ENCODE results near the gene CCDC33. TPM values are rescaled to one million over a fixed set of nuclear protein-coding genes. Genes with fewer than 3 reads are reported as not detected.

CCDC33 gene
- total RNA-seq, 1 donor from 2014 or later, result 0.41 TPM

DNA sequence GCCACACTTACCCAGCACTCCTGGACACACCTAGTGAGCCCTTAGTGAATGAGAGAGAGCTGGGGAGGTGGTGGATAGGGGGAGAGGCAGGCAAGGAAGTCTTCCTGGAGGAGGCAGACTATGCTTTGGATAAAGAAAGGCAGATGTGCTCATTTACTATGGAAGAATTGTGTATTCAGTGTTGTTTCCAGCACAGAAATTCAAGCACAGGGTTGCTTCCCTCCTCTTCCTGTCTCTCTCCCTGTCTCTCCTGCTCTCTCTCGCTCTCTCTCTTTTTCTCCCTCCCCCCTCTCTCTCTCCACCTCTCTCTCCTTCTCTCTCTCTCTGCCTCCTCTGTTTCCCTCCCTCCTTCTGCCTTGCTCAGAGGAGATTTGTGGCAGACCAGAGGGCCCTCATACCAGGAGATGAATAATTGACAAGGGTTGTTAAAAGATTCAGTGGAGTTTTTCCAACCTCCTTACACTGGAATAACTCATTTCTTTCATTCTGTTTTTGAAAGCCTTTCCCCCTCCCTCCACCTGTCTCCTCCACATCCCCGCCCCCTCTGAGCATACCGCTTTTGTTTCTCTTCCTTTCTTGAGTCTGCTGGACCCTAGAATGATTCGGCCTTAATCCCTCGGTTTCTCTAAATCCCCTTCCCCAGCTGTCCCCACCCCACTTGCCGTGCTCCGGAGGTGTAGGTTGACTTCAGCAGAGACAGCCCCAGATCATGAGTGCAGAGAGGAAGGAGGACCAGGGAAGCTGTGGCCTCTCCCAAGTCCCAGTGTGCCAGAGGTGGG, 65.6 kb downstream of the CCDC33 start:
- peaks cover 82% of the 10 kb centered on the region for H3K27me3 Mint-ChIP-seq (ENCODE audit: low read depth, unreplicated experiment)
- H4K20me1 ChIP-seq (ENCODE audit: insufficient read depth, low read length), result no peaks in the 10 kb centered on the region

DNA sequence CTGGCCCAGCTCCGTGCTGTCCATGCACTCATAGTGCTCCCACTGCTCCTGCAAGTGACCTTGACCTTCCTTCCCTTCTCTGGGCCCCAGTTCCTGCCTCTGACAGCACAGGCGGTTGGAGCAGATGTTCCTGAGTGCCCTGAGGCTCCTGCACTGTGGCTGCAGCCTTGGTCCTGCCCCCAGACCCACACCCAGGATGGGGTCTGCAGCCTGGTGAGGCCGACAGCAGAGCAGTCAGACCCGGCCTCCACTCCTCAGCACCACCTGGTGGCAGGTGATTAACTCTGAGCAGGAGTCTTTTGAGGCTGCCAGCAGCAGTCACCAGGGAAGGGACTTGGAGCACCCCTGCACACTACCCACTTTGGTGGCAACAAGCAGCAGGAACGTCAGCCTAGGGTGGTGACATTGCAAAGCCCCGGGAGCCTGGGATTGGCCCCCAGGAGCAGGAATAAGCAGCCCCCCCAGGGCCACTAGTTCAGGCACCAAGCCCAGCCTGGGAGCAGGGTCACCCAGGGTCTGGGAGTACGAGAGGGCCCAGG, 66.8 kb downstream of the CCDC33 start:
- FAIRE-seq, result no peak
- H3K4me1 ChIP-seq (ENCODE audit: insufficient read depth, low read length), result peaks cover 10% of the 10 kb centered on the region

More for the DNA sequence above, 65.6 kb downstream of the CCDC33 start:
- H3K4me2 ChIP-seq (ENCODE audit: low read length), result no peak overlapping the region
- H3K27ac ChIP-seq (ENCODE audit: low read depth, low read length), result no peak overlapping the region
- TF ChIP-seq EZH2 (IDR thresholded peaks at IDR 0.05; ENCODE audit: insufficient read depth, low read length), result no peak
- TF ChIP-seq, protein P1, sequence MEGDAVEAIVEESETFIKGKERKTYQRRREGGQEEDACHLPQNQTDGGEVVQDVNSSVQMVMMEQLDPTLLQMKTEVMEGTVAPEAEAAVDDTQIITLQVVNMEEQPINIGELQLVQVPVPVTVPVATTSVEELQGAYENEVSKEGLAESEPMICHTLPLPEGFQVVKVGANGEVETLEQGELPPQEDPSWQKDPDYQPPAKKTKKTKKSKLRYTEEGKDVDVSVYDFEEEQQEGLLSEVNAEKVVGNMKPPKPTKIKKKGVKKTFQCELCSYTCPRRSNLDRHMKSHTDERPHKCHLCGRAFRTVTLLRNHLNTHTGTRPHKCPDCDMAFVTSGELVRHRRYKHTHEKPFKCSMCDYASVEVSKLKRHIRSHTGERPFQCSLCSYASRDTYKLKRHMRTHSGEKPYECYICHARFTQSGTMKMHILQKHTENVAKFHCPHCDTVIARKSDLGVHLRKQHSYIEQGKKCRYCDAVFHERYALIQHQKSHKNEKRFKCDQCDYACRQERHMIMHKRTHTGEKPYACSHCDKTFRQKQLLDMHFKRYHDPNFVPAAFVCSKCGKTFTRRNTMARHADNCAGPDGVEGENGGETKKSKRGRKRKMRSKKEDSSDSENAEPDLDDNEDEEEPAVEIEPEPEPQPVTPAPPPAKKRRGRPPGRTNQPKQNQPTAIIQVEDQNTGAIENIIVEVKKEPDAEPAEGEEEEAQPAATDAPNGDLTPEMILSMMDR (IDR thresholded peaks at IDR 0.05; ENCODE audit: insufficient read depth, low read depth, low read length), result no peak
- no peak for DNase-seq (ENCODE audit: low read depth)
- no peak for FAIRE-seq
- Mint-ChIP-seq H3K27ac (ENCODE audit: unreplicated experiment) (no peak overlapping the region), H3K36me3 (ENCODE audit: low read depth, unreplicated experiment) (peaks cover 2% of the 10 kb centered on the region), H3K9me3 (ENCODE audit: unreplicated experiment) (peaks cover 2% of the 10 kb centered on the region), H3K4me3 (ENCODE audit: unreplicated experiment) (no peak overlapping the region), H3K4me1 (ENCODE audit: low read depth, unreplicated experiment) (peaks cover 26% of the 10 kb centered on the region)
- no peak overlapping the region for H3K9ac ChIP-seq (ENCODE audit: low read length)
- H3K27me3 ChIP-seq (ENCODE audit: insufficient read depth, low read length), result peaks cover 22% of the 10 kb centered on the region
- H3K79me2 ChIP-seq (ENCODE audit: insufficient read depth, low read length), result no peaks in the 10 kb centered on the region
- H2AFZ ChIP-seq (ENCODE audit: low read depth, low read length), result no peak overlapping the region
- H3K9me3 ChIP-seq (ENCODE audit: insufficient read depth, low read depth, low read length), result no peaks in the 10 kb centered on the region
- no peak overlapping the region for H3K4me3 ChIP-seq (ENCODE audit: insufficient read depth, low read depth, low read length)
- no peaks in the 10 kb centered on the region for H3K36me3 ChIP-seq (ENCODE audit: insufficient read depth, low read length)
- H3K4me1 ChIP-seq (ENCODE audit: insufficient read depth, low read length), result peaks cover 4% of the 10 kb centered on the region

More for the DNA sequence above, 66.8 kb downstream of the CCDC33 start:
- H3K36me3 Mint-ChIP-seq (ENCODE audit: low read depth, unreplicated experiment), result peaks cover 2% of the 10 kb centered on the region
- H3K27ac Mint-ChIP-seq (ENCODE audit: unreplicated experiment), result no peak overlapping the region
- H3K4me3 Mint-ChIP-seq (ENCODE audit: unreplicated experiment), result no peak overlapping the region
- peaks cover 29% of the 10 kb centered on the region for H3K4me1 Mint-ChIP-seq (ENCODE audit: low read depth, unreplicated experiment)
- Histone ChIP-seq H2AFZ (ENCODE audit: low read depth, low read length) (no peak overlapping the region), H3K9me3 (ENCODE audit: insufficient read depth, low read depth, low read length) (no peaks in the 10 kb centered on the region), H3K27ac (ENCODE audit: low read depth, low read length) (no peak overlapping the region), H3K4me2 (ENCODE audit: low read length) (no peak overlapping the region), H4K20me1 (ENCODE audit: insufficient read depth, low read length) (no peaks in the 10 kb centered on the region), H3K79me2 (ENCODE audit: insufficient read depth, low read length) (no peaks in the 10 kb centered on the region), H3K27me3 (ENCODE audit: insufficient read depth, low read length) (peaks cover 22% of the 10 kb centered on the region), H3K9ac (ENCODE audit: low read length) (no peak overlapping the region), H3K4me3 (ENCODE audit: insufficient read depth, low read depth, low read length) (no peak overlapping the region), H3K36me3 (ENCODE audit: insufficient read depth, low read length) (no peaks in the 10 kb centered on the region)
- no peak for DNase-seq (ENCODE audit: low read depth)
- peaks cover 71% of the 10 kb centered on the region for H3K27me3 Mint-ChIP-seq (ENCODE audit: low read depth, unreplicated experiment)
- H3K9me3 Mint-ChIP-seq (ENCODE audit: unreplicated experiment), result peaks cover 2% of the 10 kb centered on the region
- TF ChIP-seq EZH2 (IDR thresholded peaks at IDR 0.05; ENCODE audit: insufficient read depth, low read length), result no peak
- TF ChIP-seq, protein P1 (IDR thresholded peaks at IDR 0.05; ENCODE audit: insufficient read depth, low read depth, low read length), result peak; percentile 35
